CD4-positive, alpha-beta T cell treated with Interleukin-6 at 100 ng/mL for 8 hours (primary cell): Measurements from ENCODE around the gene EPS8L3.
"Not testable (repeated sequence)": the region's sequence is repeated elsewhere in the genome, so short reads cannot be mapped to it uniquely, and the experiment has no call there.

Experiments
- DNase-seq: peaks from one replicate; pipeline ENCODE4 v3.0.0-alpha.2; 2020; ENCODE audit warnings: mixed read lengths, low spot score

Gene EPS8L3

DNA sequence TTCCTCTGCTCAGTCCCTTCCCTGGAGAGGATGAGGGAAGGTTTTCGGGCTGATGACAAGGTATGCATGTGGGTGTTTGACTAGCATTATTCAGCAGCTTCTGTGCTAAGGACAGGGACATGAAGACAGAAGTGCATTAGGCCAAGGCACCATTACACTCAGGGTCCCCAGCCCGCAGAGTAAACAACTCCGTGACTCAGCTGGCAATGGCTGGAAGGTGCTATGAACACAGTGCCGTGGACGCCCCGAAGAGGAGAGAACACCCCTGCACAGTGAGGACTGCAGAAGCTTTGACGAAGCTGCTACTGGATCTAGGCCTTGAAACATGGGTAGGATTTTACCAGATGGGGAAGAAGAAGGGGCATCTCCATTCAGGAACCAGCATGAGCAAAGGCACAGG, 13.7 kb upstream of the EPS8L3 start:
- no peak for DNase-seq

DNA sequence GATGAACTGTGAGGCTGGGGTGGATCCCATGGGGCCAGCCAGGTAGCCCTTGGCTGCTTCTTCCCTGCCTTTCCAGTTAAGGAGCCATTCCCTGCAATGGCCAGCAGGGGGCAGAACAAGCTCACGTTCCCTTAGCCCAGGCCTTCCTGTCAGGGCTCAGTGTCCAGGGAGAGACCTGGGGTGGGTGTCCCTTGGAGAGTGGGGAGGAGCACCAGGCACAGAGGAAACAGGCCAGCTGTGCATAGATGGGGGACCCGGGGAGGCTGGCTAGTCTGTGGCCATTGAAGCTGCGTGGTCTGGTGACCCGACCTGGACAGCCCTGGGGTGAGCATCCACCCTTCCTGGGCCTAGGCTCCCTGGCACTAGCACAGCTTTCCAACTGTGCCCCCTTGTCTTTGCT, 13.2 kb upstream of the EPS8L3 start:
- DNase-seq, result peak; percentile 73

DNA sequence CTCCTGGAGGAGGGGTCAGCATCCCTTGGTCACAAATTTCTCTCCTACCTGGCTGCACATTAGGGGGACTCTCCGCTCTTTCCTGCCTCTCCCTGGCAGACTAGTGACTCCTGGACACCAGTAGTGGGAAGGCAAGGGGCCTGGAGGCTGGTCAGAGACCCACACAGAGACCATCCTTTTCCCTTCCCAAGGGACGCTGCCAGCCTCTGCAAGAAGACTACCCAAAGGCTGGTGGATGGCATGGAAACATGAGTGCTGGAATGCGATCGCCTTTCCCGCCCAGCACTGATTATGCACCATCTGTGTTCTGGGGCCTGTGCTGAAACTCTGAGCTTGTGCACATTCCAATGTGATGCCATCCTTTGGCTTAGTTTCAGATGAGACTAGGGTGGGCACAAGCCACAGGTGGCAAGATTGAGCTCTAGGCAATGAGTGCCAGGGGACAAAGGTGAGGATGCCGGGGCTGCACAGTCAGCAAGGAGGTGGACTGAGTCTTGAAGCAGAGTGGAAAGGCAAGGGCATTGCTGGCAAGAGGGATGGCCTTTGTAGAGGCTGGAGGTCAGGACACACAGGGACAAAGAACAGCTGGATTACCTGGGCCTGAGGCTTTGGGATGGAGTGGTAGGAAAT, 12.6 kb upstream of the EPS8L3 start:
- no peak for DNase-seq

DNA sequence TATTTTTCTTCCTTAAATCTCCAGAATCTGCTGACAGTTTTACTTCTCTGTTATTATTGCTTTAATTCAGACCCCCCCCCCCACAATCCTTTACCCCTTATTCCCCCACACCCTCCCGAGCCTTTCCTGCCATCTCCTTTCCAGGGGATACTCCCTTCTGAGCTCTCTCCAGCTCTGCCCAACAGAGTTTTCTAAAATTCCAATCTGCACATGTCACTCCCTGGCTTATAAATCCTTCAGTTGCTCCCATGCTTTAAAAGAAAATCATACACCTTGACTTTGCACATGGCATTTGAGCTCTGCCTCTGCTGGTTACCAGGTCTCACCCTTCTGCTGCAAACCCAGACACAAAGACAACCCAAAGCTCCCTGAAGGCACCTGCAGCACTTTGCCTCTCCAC, 11.7 kb upstream of the EPS8L3 start:
- no peak for DNase-seq

DNA sequence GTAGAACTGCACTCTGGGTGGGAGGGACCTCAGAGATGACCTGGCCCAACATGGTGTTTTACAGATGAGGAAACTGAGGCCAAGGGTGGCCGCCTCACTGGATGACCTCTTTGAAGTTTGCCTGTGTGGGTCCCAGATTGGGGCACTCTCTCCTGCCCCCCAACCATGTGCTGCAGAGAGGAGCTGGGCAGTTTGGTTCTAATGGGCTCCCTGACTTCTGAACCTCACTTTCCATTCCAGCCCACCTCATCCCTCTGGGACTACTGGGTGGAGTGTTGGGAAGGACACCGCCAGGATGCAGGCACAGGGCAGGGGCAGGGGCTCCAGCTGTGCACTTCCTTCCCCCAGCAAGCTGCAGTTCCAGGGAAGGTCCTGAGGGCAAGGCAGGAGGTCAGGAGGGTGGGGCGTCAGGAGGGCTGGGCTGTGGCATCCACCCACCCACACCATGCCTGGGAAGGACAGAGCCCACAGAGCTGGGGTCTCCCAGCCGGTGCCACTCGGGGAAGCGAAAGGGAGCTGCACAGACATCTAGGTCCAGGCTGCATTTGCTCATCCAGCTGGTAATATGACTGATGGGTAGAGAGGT, 10.3 kb upstream of the EPS8L3 start:
- DNase-seq, result no peak

DNA sequence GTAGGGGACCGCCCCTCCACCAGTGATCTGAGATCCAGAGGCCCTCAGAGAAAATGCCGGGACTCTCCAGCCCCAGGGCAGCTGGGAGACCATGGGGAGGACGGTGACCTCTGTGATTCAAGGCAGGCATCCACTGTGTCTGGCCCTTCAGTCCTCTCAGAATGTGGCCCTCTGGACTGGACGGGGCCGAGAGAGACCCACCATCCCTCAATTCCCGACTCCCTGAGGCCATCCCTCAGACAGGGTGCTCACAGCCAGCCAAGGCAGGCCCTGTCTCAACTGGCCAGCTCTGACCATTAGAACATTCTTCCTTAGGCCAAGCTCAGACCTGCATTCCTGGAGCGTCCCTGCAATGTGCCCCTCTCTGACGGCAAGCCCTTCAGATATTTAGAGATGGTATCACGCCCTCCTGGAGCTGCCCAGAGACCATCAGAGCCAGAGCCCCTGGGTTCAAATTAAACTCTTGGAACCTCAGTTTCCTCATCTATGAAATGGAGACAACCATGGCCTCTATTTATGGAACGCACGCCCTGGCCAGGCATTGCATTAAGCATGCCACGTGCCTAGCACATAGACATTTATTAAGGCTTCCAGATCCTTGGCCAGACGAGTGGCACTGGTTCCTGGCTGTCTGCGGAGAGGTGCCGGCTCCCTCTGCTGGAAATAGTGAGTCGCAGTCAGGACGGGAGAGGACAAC, 9.6 kb upstream of the EPS8L3 start:
- DNase-seq, result peak; percentile 77

DNA sequence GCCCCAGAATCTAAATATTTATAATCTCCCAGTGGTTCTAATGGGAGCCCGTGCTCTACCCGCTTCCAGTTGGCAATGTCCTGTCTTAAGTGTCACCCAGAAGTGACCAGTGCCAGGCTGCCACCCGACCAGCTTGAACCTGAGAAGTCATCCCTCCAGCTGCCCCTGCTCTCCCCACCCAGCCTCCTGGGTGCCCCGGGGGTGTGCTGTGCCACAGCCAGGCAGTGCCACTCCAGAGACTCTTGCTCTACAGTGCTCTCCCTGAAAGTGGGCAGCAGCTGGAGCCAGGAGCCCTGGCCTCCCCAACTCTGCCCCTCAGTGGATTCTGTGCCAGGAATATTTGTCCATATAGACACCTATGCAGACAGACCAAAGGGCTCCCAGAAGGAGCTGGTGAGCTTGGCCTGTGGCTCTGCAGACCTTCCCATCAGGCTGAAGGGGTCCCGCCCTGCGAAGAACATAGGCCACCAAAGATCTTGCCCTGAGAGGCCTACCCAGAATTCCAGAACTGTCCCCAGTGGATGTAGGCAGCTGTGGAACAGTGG, 9.0 kb upstream of the EPS8L3 start:
- DNase-seq, result no peak

DNA sequence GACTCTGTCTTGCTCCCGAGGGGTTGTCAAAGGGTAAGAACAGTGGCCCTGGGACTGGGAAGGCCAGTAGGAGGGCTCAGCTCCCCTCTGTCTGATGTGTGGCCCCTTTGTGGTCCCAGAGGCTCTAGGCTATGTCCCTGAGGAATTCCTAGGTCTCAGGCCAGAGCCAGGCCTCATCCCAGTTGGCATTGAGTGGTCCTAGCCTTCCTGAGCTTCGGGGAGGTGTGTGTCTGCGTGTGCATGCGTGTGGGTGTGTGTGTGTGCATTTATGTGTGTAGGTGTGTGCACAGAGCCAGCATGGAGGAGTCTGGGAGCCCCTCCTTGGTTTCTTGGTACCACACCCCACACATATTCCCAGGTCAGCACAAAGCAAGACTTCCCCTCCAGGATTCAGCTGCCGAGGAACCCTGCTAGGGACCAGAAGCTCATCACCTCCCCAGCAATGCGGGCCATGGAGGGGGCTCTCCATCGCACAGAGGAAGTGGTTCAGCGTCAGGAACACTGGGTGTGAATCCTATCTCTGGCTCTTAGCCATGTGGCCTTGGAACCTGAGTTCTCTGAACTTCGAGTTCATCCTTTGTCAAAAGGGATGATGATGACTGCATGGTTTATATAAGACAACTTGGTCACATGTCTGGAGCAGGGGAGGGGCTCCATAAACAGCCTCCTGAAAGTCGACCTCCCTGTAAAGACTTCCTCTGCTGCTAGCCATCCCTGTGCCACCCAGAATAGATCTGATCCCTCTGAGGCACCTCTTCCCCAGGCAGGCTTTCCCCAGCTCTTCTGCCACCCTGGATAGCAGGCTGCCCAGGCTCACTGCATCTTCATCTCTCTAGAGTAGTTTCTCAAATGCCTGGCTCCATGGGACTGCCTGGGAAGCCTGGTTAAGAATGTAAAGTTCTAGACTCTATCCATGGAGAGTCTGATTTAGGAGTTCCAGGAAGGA, 8.3 kb upstream of the EPS8L3 start:
- DNase-seq, result no peak

DNA sequence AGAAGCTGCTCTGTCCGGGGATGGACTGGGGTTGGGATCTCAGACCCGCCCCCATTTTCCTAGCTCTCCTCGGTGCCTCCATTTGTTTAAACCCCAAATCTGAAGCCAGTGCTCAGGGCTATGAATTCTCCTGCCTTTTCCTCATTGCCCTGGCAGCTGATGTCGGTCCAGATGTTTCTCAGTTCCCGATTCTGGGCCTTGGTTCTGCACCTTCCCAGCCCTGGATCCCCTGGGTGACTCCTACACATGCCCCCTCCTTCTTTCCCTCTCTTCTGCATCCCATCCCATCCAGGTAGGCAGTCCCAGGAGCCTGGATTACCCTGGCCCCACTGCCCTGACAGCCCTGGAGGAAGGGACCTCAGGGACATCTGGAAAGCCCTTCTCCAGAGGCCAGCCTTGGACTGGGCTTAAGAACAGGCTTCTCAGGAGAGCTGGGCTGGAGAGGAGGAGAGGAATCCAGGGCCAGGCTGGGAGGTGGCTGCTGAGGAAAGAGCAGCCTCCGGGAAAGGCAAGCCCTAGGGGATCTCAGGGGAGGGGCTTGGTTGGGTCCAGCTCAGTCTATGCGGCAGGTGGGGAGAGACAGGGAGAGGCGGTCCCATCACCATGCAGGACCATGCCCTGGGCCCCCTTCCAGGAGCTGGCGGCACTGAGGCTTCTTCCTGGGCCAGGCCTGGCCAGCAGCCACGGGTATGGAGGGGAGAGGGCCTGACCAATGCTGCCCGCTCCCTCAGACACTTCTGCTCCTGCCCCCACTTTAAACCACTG, 6.8 kb upstream of the EPS8L3 start:
- no peak for DNase-seq

DNA sequence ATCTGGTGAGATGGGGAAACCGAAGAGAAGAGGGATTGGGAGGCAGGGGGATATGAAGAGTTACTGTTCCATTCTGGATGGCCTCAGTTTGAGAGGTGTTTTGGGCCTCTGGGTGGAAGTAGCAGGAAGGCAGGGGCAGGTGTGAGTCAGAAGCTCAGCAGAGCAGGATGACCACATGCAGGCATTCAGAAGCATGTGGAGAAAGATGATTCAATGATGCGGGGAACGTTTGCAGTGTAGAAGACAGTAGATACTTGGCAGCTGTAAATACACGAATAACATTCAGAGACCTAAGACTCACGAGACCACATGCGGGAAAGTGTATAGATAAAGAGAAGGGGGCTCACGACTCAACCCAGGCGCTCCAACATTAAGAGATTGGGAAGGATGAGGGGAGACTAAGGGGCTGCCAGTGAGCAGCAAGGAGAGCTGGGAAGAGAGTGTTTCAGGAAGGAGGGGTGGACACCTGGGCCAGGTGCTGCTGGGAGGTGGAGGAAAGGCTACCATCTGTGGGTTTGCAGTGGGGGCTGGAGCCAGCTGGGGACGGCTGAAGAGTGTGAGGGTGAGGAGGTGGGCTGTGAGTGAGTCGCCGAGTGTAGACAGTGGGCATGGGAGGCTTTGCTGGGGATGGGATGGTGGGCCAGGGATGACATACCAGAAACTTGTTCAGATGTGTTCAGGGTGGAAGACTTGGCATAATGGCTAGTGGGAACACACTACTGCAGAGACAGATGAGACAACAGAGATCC, 5.8 kb upstream of the EPS8L3 start:
- DNase-seq, result no peak

DNA sequence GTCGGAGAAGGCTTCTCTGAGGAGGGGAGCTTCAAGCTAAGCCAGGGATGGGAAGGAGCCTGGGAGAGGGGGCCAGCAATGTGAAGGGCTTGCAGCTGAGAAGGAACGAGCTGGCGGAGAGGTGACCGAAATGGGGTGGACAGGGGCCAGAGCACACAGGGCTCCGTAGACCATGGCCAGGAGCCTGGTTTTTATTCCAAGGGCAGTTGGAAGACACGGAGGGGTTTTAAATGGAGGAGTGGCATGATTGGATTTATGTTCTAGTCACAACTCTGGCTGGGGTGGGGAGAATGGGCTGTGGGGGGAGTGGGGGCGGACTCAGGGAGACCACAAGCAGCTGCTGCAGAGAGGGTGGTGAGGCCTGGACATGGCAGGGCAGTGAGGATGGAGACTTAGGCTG, 5.1 kb upstream of the EPS8L3 start:
- DNase-seq, result no peak

DNA sequence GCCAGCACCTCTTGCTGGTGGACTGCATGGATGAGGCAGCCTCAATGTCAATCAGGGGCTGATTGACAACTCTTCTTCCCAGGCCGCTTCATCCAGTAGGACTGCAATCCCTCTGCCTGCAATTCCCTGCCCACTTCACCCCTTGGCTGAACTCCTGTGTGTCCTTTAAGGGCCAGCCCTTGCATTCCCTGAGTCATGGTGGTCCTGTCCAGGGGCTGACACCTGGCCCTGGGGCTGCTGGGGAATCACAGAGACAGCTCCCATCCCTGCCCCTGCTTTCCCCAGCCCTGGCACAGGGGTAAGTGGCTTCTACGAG, 4.6 kb upstream of the EPS8L3 start:
- DNase-seq, result no peak

DNA sequence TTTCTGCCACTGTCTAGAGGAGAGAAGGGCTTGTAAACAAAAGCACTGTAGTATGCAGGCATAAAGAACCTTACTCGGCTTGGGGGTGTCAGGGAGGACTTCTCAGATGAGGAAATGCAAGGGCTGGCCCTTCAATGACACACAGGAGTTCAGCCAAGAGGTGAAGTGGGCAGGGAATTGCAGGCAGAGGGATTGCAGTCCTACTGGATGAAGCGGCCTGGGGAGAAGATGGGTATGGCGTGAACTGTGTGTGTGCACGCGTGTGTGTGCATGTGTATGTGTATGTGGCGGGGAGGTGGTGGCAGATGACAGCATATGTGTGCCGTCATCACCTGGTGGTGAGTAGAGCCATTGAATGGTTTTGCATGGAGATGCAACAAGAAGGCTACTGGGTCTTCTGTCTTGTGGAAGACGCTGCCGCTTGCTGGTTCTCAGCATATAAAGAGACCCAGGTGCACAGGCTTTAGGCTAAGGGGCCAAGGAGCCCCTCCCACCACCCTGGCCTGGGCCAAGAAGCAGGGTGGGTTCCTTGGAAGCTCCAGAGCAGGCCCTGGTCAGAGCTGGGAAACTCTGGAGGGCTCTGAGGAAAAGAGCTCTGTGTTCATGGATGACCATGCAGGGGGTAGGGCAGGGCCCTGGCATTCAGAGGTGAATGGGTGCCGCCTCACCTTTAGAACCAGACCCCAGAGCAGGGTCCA, 4.1 kb upstream of the EPS8L3 start:
- DNase-seq, result no peak

DNA sequence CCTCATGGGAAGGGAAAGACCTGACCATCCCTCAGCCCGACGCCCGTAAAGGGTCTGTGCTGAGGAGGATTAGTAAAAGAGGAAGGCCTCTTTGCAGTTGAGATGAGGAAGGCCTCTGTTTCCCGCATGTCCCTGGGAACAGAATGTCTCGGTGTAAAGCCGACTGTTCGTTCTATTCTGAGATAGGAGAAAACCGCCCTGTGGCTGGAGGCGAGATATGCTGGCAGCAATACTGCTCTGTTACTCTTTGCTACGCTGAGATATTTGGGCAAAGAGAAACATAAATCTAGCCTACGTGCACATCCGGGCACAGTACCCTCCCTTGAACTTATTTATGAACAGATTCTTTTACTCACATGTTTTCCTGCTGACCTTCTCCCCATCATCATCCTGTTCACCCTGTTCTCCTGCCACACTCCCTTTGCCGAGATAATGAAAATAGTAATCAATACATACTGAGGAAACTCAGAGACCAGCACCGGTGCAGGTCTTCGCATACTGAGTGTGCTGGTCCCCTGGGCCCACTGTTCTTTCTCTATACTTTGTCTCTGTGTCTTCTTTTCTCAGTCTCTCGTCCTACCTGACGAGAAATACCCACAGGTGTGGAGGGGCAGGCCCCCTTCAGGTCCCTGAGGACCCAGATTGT, 3.4 kb upstream of the EPS8L3 start:
- DNase-seq, result not testable (repeated sequence)

DNA sequence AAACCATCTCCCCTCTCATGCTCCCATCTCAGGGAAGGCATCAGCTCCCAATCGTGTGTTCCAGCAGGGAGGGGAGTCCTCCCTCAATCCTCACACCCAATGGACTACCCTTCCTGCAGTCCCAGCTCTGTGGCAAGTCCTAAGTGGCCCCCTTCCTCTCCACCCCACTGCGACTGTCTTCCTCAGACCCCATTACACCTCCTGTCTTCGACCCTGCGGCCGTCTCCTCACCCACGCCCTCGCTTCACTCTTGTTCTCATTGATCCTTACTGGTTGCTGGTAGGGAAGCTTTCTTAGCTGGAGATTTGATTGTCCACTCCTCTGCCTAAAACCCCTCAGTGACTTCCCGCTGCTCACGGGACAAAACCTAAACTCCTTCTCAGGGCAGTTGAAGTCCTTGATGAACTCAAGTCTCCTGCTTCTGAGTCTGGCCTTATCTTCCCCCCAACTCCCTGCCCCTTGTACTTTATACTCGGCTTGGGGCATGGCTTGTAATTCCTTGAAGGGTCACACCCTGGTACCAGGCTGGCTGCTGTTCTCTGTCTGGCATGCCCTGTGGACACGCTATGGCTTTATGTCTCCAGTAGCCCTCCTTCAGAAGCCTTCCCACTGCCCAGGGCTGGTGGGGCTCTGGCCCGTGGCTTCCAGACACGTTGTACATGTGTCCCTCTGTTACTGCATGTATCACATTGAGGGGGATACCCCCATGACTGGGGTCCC, 2.3 kb upstream of the EPS8L3 start:
- no peak for DNase-seq

DNA sequence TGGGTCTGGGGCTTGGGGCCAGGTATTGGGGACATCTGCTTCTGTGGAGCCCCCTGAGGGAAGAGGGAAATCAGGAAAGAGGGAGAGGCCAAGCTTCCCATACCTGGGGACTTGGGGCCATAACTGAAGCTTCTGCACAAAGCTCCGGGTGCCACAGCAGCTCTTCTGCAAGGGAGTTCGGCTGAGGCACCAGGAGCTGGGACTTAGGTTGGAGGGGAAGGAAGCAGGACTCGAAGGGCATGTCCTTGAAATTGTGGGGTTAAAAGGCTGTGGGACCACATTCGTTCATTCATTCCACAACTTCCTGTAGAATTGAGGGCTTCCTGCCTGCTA, 1.7 kb upstream of the EPS8L3 start:
- no peak for DNase-seq

DNA sequence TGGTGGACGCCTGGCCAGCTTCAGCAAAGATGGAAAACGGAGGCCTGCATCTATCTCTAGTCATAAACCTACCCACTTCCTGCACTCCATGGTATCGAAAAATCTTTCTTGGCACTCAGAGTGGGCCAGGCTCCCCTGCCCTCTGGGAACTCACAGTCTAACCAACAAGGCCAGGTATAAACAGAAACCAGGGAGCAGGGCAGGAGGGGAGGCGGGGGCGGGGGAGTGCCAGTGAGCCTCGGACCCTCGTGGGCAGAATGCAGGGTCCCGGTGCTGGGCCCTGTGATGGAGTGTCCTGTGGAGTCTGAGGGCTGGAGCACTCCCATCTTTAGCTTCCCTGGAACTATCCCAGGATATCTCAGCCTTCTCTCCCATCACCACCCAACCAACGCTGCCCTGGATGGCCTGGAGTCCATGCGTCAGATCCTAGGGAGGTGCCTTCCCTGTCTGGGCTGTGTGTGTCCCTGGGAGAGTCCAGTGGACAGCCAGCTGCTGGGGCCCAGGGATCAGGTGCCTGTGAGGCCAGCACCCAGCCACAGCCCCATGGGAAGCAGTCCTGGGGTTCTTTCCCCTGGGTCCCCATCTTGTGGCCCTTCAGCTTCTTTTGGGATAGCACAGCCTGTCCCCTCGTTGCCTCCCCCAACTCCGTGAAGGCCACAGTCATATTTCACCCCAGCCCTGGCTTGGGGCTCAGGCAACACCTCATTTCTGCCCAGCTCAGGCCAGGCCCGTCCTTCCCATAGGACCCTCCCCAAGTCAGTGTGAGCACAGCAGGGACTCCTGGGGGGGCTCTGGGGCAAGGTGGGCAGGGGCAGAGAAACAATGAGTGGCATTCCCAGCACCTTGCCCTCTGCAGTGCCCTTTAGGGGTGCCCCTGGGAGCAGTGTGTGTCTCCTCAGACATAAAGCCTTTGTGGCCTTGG, 1.1 kb upstream of the EPS8L3 start:
- DNase-seq, result no peak
